GM20000 (cell line): Measurements from ENCODE around the gene ACE.
"Not testable (repeated sequence)": the region's sequence is repeated elsewhere in the genome, so short reads cannot be mapped to it uniquely, and the experiment has no call there.

Experiments used
- DNase-seq: peaks from one replicate; pipeline ENCODE4 v3.0.0; 2012; ENCODE audit warnings: low spot score
- CTCF ChIP-seq: IDR thresholded peaks from 2 replicates; pipeline ENCODE4 v1.5.1; 2012; ENCODE audit warnings: mild to moderate bottlenecking, control low read depth; ENCODE audit errors: extremely low read depth, missing control alignments

ACE gene

GRCh38 chr17:63460018-63460417 lies 16.8 kb upstream of the ACE start:
- TF ChIP-seq CTCF = no peak
- no peak for DNase-seq

- TF ChIP-seq CTCF = no peak
- no peak for DNase-seq
Measured at GRCh38 chr17:63463771-63464170, 13.1 kb upstream of the ACE start.

GRCh38 chr17:63464691-63465236 lies 12.1 kb upstream of the ACE start:
- no peak for TF ChIP-seq CTCF
- DNase-seq = no peak

GRCh38 chr17:63468099-63468498 lies 8.8 kb upstream of the ACE start:
- DNase-seq = not testable (repeated sequence)

- no peak for DNase-seq
Measured at GRCh38 chr17:63474174-63474573, 2.7 kb upstream of the ACE start.

GRCh38 chr17:63474586-63475460 lies 2.0 kb upstream of the ACE start:
- no peak for DNase-seq
- TF ChIP-seq CTCF = no peak

More at GRCh38 chr17:63474174-63474573, 2.7 kb upstream of the ACE start:
- no peak for TF ChIP-seq CTCF

- DNase-seq = no peak
- no peak for TF ChIP-seq CTCF
Measured at GRCh38 chr17:63475491-63476412, 1.1 kb upstream of the ACE start.
